Measurements from ENCODE around the gene METTL5.

Gene METTL5

GRCh38 chr2:169778446-169778845, 46.3 kb downstream of the METTL5 start:
- DNase-seq: no peak

- DNase-seq: no peak
These were observed 48.4 kb downstream of the METTL5 start for GRCh38 chr2:169776252-169776761.

DNA sequence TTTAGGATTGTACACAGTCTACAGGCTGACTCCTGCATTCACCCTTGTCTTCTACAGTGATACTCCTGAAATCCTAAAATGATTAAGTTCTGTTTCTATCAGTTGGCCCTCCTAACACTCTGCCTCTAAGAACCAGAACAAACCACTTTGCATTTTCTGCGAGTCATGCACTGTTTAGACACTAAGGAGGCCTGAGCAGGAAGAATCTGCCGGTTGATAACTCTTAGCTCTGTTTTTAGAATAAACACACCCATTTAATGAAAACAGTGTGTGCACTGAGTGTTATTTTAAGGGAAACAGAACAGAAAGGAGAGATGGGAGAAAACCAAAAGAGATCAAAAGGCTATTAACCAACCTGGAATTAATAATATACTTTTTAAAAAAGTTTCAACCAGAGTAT, 48.9 kb downstream of the METTL5 start:
- no peak for DNase-seq

DNA sequence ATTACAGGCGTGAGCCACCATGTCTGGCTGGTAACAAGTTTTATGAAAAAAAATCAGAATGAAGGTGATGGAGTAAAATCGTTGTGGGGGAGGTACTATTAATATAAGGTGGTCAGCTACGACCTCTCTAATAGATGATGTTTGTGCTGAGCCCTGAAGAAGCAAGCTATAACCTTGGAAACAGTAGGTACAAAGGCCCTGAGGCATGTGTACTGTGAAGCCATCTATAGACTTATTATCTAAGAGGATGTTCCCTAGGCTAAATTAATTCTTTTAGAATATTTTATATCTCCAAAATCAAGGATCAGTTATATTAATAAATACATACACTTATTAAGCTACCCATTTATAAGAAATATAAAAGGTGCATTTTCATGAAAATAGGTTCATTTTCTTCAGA, 49.4 kb downstream of the METTL5 start:
- DNase-seq: no peak

GRCh38 chr2:169772651-169773050, 52.1 kb downstream of the METTL5 start:
- no peak for DNase-seq

- DNase-seq: no peak
These were observed 53.1 kb downstream of the METTL5 start for GRCh38 chr2:169771612-169772011.

DNA sequence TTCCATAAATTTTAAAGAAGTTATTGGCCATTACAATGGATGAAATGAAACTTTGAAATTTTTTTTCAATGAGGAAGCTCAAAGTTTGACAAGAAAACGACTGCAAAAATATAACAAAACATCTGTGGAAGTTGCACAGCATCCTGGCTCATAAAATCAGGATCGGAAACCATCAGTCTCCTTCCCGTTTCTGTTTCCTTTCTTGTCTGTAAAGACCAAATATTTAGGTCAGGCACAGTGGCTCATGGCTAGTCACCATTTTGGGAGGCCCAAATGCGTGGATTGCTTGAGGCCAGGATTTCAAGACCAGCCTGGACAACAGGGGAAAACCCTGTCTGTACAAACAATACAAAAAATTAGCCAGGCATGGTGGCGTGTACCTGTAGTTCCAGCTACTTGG, 53.7 kb downstream of the METTL5 start:
- no peak for DNase-seq

DNA sequence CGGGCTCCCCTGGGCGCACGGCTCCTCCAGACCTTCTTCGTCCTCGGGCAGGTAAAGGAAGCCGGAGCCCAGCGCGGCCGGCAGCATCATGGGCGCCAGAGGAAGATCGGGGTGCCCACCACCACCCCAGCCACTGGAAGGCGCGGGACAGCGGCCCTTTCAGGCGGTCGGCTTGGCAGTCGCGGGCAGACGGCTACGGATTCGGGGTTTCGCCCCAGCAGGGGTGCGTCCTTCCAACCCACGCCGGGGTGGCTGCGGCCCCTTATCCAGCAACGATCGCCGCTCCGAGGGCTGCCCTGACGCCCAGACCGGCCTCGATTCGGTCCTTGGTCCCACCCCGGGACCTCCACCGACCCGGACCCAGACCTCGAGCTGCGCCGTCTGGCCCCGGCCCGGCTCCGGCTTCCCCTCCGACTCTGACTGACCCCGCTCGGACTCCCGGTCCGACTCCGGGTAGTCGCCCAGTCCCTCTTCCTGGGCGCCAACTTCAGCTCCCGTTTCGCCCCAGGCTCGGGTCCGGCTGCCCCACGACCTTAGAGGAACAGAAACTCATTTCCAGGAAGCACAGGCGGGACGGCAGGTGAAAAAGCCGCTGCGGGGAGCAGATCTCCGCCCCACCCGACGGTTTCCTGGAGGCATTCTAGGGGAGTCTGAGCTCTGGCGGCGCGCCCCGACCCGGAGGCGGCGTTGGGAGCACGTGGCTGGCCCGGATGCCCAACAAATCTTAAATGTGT, 56.3 kb downstream of the METTL5 start:
- DNase-seq: no peak

DNA sequence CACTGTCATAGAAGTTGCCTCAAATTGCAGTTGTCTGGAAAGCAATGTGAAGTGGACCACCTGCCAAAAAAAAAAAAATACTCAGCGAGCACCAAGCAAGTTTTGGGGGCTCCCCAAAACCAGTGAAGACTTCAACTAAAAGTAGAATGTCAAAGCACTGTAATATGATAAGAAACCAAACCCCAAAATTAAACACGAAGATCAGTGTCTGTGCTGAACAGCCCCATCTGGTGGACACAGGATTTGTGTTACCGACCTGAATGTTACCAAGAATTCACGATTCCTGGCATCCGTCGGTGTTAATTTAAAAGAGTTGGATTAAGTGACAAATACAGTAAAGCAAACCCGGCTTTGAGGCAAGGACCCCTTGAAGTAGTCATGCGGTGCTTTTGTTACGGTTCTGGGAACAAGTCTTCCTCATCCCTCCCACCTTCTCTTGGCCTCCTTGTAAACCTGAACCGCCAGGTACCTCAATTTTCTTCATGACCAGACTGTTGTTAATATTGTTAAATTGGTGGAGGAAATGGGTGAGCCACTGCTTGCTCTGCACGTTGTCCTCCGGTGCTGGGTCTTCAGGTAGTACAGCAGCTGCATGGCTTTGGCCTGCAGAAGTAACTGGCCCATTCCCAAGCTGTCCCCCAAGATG, 57.3 kb downstream of the METTL5 start:
- DNase-seq: no peak

DNA sequence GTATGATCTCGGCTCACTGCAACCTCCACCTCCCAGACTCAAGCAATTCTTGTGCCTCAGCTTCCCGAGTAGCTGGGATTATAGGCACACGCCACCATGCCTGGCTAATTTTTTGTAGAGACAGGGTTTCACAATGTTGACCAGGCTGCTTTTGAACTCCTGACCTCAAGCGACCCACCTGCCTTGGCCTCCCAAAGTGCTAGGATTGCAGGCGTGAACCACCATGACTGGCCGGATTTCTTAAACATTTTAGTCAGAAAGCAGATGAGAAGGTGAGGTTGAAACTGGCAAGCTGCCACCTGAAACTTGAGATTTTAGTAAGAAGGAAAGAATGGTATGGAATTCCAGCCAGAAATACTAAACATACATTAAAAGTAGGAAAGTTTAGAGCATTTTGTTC, 59.2 kb downstream of the METTL5 start:
- no peak for DNase-seq

GRCh38 chr2:169761970-169762292, 62.8 kb downstream of the METTL5 start:
- DNase-seq: no peak

All from NCI-H524 treated with DMSO at 0.1 percent for 48 hours (cell line).